IPS DF 4.7 (cell line): ENCODE data around the gene CADPS.

Experiments used
- DNase-seq: peaks from one replicate; pipeline ENCODE4 v3.0.0-alpha.2; 2013; ENCODE audit warnings: low spot score; ENCODE audit errors: extremely low read depth

The CADPS gene

GRCh38 chr3:62812631-62813030 is 62.6 kb downstream of the CADPS start:
- DNase-seq = no peak

GRCh38 chr3:62811119-62811518 is 64.1 kb downstream of the CADPS start:
- no peak for DNase-seq

GRCh38 chr3:62809369-62809768 is 65.8 kb downstream of the CADPS start:
- no peak for DNase-seq

GRCh38 chr3:62805580-62806277 is 69.5 kb downstream of the CADPS start:
- no peak for DNase-seq

GRCh38 chr3:62805106-62805505 is 70.1 kb downstream of the CADPS start:
- no peak for DNase-seq

- no peak for DNase-seq
These were observed 71.9 kb downstream of the CADPS start for GRCh38 chr3:62803276-62803675.

- no peak for DNase-seq
These were observed 77.2 kb downstream of the CADPS start for GRCh38 chr3:62798000-62798399.

- no peak for DNase-seq
These were observed 78.1 kb downstream of the CADPS start for GRCh38 chr3:62797132-62797531.

GRCh38 chr3:62795978-62796657 is 79.1 kb downstream of the CADPS start:
- peak; percentile 14 for DNase-seq

- no peak for DNase-seq
These were observed 81.3 kb downstream of the CADPS start for GRCh38 chr3:62793946-62794345.

GRCh38 chr3:62785384-62785783 is 89.8 kb downstream of the CADPS start:
- no peak for DNase-seq

- no peak for DNase-seq
These were observed 94.1 kb downstream of the CADPS start for GRCh38 chr3:62781121-62781520.

GRCh38 chr3:62777674-62778073 is 97.5 kb downstream of the CADPS start:
- DNase-seq = no peak

- DNase-seq = no peak
These were observed 98.1 kb downstream of the CADPS start for GRCh38 chr3:62777130-62777529.

- DNase-seq = no peak
These were observed 101.0 kb downstream of the CADPS start for GRCh38 chr3:62774221-62774620.

- DNase-seq = no peak
These were observed 103.7 kb downstream of the CADPS start for GRCh38 chr3:62771331-62772072.

- no peak for DNase-seq
These were observed 106.3 kb downstream of the CADPS start for GRCh38 chr3:62768896-62769295.

- DNase-seq = no peak
These were observed 113.5 kb downstream of the CADPS start for GRCh38 chr3:62761711-62762110.

GRCh38 chr3:62761311-62761710 is 113.9 kb downstream of the CADPS start:
- no peak for DNase-seq

- no peak for DNase-seq
These were observed 116.7 kb downstream of the CADPS start for GRCh38 chr3:62758296-62759066.

- DNase-seq = no peak
These were observed 118.2 kb downstream of the CADPS start for GRCh38 chr3:62757045-62757444.

GRCh38 chr3:62755285-62755684 is 119.9 kb downstream of the CADPS start:
- no peak for DNase-seq
